PC-9 (cell line): ENCODE results near the gene ZFHX2.

Source experiments
- CTCF ChIP-seq: fragments of 200-600 bp; sonication (generic); conservative IDR thresholded peaks from 2 replicates; pipeline ENCODE4 v1.6.1; 2017; ENCODE audit warnings: mixed run types, antibody characterized with exemption, mild to moderate bottlenecking, moderate library complexity
- EZH2 ChIP-seq: fragments of 200-600 bp; sonication (generic); IDR thresholded peaks from 2 replicates; pipeline ENCODE4 v1.8.0; 2017; ENCODE audit warnings: antibody characterized with exemption, low read depth

- no peak for TF ChIP-seq CTCF
- TF ChIP-seq EZH2: no peak
These were observed 57.3 kb downstream of the ZFHX2 start for GRCh38 chr14:23494223-23494622.
